Endothelial cell of coronary artery (primary cell): Measurements from ENCODE around the gene C10orf120. TPM values are rescaled to one million over a fixed set of nuclear protein-coding genes. Genes with fewer than 3 reads are reported as not detected.

Experiments used
- total RNA-seq: library from RNA; depleted of rRNA; stranded (reverse); fragments of >200 nt; gene quantifications from 2 replicates; pipeline ENCODE4 v1.2.3, GENCODE V29; 2014

Gene C10orf120
- not detected in 2 replicates for total RNA-seq

DNA sequence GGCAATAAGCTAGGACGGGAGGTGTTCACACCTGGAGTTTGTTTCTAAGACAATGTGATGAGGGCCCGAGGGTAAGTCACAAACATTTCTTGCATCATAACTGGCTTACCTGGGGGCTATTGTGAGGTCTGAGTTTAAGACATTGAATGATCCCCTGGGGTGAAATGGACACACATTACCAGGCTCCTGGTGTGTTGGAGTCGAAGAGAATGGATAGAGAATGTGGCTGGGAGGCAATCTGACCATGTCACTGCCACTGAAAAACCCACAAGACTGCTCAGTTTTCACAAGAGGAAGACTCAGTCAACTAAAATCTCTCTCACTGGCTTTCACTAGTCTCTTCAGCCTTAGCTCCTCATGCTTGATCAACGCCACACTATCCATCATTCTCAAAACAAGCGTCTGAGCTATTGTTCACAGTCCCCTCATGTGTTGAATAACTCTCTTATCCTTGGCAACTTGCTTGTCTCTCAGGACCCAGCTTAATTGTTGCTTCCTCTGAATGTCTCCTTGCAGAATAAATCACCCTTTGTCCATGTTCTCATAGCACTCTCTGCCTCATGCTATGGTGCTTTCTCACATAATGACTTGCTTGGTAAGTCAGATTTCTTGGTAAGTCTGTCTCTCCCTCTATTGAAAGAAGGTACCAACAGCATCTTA lies at the start of gene C10orf120:
TSS of gene C10orf120 (minus strand) at position 51 of the 660 bp plus-strand sequence. CDS start 56 bp downstream, outside the sequence.

Other genes starting within 250 kb of the C10orf120 start
- not detected in 2 replicates for gene ARMS2, start 245.2 kb downstream of the C10orf120 start, total RNA-seq
- 69.6 and 131 TPM in 2 replicates for gene HTRA1, start 238.3 kb downstream of the C10orf120 start, total RNA-seq
- gene DMBT1, start 139.1 kb downstream of the C10orf120 start, total RNA-seq, result not detected in 2 replicates
- 0.54 and 1.0 TPM in 2 replicates for gene CUZD1, start 146.0 kb upstream of the C10orf120 start, total RNA-seq
- gene FAM24B, start 179.7 kb upstream of the C10orf120 start, total RNA-seq, result 6.6 and 9.7 TPM in 2 replicates
- gene FAM24A, start 210.8 kb upstream of the C10orf120 start, total RNA-seq, result not detected in 2 replicates